T-helper 2 cell treated with Interferon-gamma antibody and Interleukin-4, amounts not matched to agents 5 μg/mL and 100 μg/mL, for 36 hours (primary cell): Measurements from ENCODE around the gene ADGRG1.
"Not testable (repeated sequence)": the region's sequence is repeated elsewhere in the genome, so short reads cannot be mapped to it uniquely, and the experiment has no call there.

Experiments used
- DNase-seq: peaks from one replicate; pipeline ENCODE4 v3.0.0; 2021; ENCODE audit warnings: low spot score
- H3K27ac Mint-ChIP-seq: one replicate; pipeline ENCODE4 v1.8.0; 2021; ENCODE audit warnings: mild to moderate bottlenecking, mixed read lengths
- H3K27me3 Mint-ChIP-seq: one replicate; pipeline ENCODE4 v1.8.0; 2021; ENCODE audit warnings: low read depth, mixed read lengths
- H3K36me3 Mint-ChIP-seq: one replicate; pipeline ENCODE4 v1.8.0; 2021; ENCODE audit warnings: low read depth, mixed read lengths
- H3K4me1 Mint-ChIP-seq: one replicate; pipeline ENCODE4 v1.8.0; 2021; ENCODE audit warnings: low read depth, mixed read lengths
- H3K4me3 Mint-ChIP-seq: one replicate; pipeline ENCODE4 v1.8.0; 2022; ENCODE audit warnings: mild to moderate bottlenecking, moderate library complexity, mixed read lengths
- H3K9me3 Mint-ChIP-seq: one replicate; pipeline ENCODE4 v1.8.0; 2021; ENCODE audit warnings: mixed read lengths

The ADGRG1 gene

DNA sequence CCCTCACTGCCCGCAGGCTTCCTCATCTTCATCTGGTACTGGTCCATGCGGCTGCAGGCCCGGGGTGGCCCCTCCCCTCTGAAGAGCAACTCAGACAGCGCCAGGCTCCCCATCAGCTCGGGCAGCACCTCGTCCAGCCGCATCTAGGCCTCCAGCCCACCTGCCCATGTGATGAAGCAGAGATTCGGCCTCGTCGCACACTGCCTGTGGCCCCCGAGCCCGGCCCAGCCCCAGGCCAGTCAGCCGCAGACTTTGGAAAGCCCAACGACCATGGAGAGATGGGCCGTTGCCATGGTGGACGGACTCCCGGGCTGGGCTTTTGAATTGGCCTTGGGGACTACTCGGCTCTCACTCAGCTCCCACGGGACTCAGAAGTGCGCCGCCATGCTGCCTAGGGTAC is 35.0 kb downstream of the ADGRG1 start:
- Mint-ChIP-seq H3K27ac (no peak overlapping the region), H3K9me3 (no peaks in the 10 kb centered on the region), H3K4me1 (no peaks in the 10 kb centered on the region), H3K36me3 (no peaks in the 10 kb centered on the region), H3K27me3 (no peaks in the 10 kb centered on the region), H3K4me3 (no peak overlapping the region)
- no peak for DNase-seq

DNA sequence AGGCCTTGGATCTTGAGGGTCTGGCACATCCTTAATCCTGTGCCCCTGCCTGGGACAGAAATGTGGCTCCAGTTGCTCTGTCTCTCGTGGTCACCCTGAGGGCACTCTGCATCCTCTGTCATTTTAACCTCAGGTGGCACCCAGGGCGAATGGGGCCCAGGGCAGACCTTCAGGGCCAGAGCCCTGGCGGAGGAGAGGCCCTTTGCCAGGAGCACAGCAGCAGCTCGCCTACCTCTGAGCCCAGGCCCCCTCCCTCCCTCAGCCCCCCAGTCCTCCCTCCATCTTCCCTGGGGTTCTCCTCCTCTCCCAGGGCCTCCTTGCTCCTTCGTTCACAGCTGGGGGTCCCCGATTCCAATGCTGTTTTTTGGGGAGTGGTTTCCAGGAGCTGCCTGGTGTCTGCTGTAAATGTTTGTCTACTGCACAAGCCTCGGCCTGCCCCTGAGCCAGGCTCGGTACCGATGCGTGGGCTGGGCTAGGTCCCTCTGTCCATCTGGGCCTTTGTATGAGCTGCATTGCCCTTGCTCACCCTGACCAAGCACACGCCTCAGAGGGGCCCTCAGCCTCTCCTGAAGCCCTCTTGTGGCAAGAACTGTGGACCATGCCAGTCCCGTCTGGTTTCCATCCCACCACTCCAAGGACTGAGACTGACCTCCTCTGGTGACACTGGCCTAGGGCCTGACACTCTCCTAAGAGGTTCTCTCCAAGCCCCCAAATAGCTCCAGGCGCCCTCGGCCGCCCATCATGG is 35.7 kb downstream of the ADGRG1 start:
- Mint-ChIP-seq H3K4me3 (no peak overlapping the region), H3K27me3 (no peaks in the 10 kb centered on the region), H3K4me1 (no peaks in the 10 kb centered on the region), H3K36me3 (no peaks in the 10 kb centered on the region), H3K27ac (no peak overlapping the region), H3K9me3 (no peaks in the 10 kb centered on the region)
- DNase-seq, result no peak

DNA sequence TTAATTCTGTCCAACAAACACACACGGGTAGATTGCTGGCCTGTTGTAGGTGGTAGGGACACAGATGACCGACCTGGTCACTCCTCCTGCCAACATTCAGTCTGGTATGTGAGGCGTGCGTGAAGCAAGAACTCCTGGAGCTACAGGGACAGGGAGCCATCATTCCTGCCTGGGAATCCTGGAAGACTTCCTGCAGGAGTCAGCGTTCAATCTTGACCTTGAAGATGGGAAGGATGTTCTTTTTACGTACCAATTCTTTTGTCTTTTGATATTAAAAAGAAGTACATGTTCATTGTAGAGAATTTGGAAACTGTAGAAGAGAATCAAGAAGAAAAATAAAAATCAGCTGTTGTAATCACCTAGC is 36.2 kb downstream of the ADGRG1 start:
- Mint-ChIP-seq H3K36me3 (no peaks in the 10 kb centered on the region), H3K4me3 (no peak overlapping the region), H3K4me1 (no peaks in the 10 kb centered on the region), H3K27me3 (no peaks in the 10 kb centered on the region), H3K27ac (no peak overlapping the region), H3K9me3 (no peaks in the 10 kb centered on the region)
- DNase-seq, result no peak

DNA sequence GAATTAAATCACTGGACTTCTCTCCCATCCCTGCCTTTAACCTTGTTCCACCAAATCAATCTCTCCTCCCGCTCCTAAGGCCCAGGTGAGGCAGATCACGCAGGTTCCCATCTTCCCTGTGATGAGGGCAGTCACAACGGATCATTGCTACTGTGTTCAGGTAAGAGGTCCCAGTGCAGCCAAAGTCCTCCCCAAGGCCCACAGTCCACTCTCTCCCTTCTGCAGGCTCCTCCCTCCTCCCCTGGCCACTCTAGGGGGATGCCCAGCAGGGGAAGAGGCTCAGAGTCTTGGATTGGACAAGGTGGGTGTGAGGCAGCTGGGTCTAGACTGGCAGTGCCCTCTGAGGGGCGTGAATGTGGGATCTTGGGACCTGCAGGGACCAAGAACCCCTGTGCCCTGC is 37.1 kb downstream of the ADGRG1 start:
- H3K36me3 Mint-ChIP-seq, result no peaks in the 10 kb centered on the region
- peaks cover 3% of the 10 kb centered on the region for H3K27me3 Mint-ChIP-seq
- no peak overlapping the region for H3K27ac Mint-ChIP-seq
- no peak overlapping the region for H3K4me3 Mint-ChIP-seq
- no peaks in the 10 kb centered on the region for H3K9me3 Mint-ChIP-seq
- no peak for DNase-seq
- no peaks in the 10 kb centered on the region for H3K4me1 Mint-ChIP-seq

DNA sequence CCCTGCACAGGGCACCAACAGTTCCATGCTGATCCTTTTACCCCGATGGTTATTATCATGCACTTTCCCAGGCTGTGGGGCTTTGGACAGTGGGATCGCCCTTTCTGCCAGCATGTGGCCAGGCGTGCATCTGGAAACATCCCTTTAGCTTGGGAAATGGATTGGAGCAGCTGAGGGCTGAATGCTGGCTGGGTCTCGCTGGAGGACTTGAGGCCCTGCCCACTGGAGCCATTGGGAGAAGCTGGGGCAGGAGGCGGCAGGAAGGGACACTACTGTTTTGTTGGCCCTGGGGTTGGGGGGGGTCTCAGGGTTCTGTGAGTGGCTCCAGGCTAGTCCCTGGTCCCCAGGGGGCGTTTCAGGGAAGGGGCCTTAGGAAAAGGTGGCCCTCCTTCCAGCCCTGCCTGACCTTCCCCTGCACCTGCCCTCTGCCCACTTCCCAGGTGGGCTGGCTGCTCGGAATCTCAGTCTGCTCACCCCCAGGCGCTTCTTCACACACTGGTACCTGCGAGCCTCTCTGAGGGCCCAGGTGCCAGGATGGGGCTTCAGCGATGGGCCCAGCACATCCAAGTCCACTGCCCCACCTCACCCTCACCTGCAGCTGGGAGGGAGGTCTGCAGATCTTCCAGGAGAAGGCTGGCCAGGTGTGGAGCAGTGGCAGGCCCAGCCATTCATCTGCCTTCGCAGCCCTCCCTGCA is 38.1 kb downstream of the ADGRG1 start:
- DNase-seq, result no peak
- Mint-ChIP-seq H3K4me3 (no peak overlapping the region), H3K36me3 (no peaks in the 10 kb centered on the region), H3K4me1 (no peaks in the 10 kb centered on the region), H3K27me3 (peaks cover 9% of the 10 kb centered on the region), H3K9me3 (no peaks in the 10 kb centered on the region), H3K27ac (no peak overlapping the region)

DNA sequence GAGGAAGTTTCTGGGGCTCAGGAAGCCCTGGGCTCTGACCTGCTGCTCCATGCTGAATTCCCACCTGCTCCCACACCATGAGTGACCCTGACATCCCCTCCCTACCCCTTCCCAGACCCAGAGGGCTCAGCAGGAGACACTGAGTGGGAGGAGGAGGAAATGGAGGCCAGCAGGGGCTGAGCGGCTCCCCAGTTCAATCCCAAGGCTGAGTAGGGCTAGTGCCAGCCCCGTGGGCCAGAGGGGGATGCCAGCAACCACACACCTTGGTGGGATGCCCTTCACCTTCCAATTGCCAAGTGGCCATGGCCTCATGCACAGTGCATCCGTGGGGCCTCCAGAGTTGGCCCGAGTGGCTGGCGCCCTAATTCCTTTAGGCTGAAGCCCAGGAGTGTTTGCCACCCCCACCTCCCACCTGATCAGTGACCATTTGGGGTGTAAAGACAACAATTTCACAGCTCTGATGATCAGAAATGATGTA is 38.7 kb downstream of the ADGRG1 start:
- H3K9me3 Mint-ChIP-seq, result no peaks in the 10 kb centered on the region
- H3K27me3 Mint-ChIP-seq, result peaks cover 12% of the 10 kb centered on the region
- no peaks in the 10 kb centered on the region for H3K4me1 Mint-ChIP-seq
- DNase-seq, result no peak
- no peak overlapping the region for H3K27ac Mint-ChIP-seq
- H3K4me3 Mint-ChIP-seq, result no peak overlapping the region
- H3K36me3 Mint-ChIP-seq, result no peaks in the 10 kb centered on the region

DNA sequence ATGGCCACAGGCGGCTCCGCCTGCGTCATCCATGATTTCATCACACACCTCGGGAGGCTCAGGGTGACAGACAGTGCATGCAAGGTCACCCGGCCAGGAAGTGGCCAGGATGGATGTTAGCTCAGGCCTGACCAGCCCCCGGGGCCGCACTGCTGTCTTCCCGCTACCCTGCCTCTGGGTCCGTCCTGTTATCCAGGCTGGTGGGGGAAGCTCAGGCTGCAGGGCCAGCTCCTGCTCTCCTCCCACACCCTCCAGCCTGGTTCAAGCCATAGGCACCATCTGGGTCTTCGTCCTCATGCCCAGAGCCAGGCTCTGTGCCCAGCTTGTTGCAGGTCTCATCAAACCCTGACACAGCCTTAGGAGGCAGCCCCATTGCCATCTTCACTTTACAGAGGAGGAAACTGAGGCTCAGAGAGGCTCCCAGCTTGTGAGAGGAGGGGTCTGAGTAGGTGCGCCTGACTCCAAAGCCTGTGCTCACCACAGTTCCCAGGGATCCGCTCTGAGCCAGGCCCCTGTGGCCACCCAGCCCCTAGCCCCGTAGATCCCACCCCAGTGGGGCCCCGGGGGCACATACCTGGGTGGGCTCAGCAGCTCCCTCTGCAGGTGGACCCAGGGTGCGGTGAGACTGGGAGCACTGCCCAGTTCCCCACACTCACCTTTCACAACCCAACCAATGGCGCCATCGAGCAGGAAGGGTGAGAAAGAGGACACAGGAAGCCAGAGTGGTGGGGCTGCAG is 39.3 kb downstream of the ADGRG1 start:
- Mint-ChIP-seq H3K4me1 (no peaks in the 10 kb centered on the region), H3K36me3 (no peaks in the 10 kb centered on the region), H3K27ac (no peak overlapping the region), H3K27me3 (peaks cover 14% of the 10 kb centered on the region), H3K9me3 (no peaks in the 10 kb centered on the region), H3K4me3 (no peak overlapping the region)
- no peak for DNase-seq

DNA sequence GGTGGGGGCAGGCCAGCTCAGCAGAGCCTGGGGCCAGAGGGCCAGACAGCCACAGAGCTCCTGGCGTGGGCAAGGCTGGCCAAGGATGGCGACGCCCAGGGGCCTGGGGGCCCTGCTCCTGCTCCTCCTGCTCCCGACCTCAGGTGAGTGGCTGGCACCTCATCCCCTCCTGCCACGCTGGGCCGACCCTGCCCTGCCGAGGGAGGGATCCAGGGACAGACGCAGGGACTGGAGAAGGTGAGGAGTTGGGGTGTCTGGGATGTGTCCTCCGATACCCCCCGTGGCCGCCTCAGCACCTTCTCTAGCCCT is 39.8 kb downstream of the ADGRG1 start, which contains the start of gene ADGRG3:
Gene ADGRG3 (plus strand): TSS at position 44 of the 309 bp plus-strand sequence. CDS start 42 bp downstream, at position 86.
- Mint-ChIP-seq H3K9me3 (no peaks in the 10 kb centered on the region), H3K4me1 (no peaks in the 10 kb centered on the region), H3K27ac (no peak within 1 kb of the TSS), H3K36me3 (no peaks in the 10 kb centered on the region), H3K27me3 (peaks cover 18% of the 10 kb centered on the region), H3K4me3 (no peak within 1 kb of the TSS)
- no peak for DNase-seq

DNA sequence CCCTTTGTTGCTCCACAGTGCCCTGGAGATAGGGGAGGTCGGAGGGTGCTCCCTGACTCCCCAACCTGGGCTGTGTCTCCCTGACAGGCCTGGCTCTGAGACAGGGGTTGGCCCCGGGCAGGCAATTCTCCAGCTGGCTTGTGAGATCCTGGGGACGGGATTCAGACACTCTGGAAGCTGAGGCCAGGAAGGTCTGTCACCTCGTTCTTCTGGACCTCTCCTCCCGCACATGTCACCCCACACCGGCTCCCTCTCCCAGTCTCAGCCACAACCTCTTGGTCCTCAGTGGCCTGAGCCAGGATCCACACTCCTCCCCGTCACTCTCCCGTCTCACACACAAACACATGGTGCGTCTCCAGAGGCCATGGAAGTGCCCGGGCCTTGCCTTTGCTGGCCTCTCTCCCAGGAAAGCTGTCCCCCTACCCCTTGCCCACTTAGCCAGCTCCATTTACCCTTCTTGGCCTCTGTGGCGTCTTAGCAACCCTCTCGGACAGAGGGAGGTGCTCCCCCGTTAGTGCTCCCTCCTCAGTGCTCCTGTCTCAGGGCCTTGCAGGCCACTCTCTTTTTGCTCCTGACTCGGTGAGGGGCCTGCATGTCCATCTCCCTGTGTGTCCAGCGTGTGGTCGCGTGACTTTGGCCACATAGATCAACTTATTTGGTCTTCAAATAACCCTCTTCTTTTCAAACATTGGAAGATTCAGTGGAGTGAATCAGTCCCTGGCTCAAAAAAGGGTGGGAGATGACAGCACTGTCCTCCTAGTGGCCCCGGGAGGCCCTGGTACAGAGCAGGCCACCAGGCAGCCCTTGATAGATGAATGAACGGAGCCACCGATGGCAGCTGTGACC is 40.4 kb downstream of the ADGRG1 start:
- H3K4me3 Mint-ChIP-seq, result no peak overlapping the region
- peaks cover 22% of the 10 kb centered on the region for H3K27me3 Mint-ChIP-seq
- no peaks in the 10 kb centered on the region for H3K36me3 Mint-ChIP-seq
- H3K9me3 Mint-ChIP-seq, result no peaks in the 10 kb centered on the region
- H3K27ac Mint-ChIP-seq, result no peak overlapping the region
- DNase-seq, result no peak
- H3K4me1 Mint-ChIP-seq, result no peaks in the 10 kb centered on the region

DNA sequence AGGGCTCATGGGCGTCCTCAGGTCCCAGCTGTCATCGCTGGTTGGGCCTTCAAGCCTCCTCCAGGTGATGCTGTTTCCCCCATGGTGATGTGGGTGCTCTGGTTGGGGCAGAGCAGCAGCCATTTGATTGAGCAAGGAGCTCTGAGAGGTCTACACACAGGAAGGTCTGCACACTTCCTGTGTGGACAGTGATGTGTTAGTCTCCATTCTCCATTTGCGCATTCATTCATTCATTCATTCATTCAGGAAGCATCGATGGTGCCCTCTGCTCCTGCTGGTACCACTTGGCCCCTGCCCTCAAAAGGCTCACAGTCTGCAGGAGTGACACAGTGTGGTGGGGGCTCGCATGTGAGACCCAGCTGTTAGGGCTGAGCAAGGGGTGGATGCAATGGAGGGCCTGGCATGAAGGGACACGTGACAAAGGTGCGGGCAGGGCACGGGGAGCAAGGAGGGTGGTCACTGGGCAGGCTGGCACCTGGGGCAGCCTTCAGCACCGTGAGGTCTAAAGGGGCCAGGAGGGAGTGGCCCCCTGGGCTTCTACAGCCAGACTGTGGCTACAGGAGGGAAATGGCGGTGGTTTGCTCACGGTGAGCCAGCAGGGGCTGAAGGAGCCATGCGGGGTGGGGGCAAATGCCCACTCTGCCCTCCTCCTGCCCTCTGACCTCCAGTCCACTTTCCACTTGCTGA is 41.2 kb downstream of the ADGRG1 start:
- Mint-ChIP-seq H3K36me3 (no peaks in the 10 kb centered on the region), H3K4me1 (no peaks in the 10 kb centered on the region), H3K27ac (no peak overlapping the region), H3K9me3 (no peaks in the 10 kb centered on the region), H3K27me3 (peaks cover 24% of the 10 kb centered on the region), H3K4me3 (no peak overlapping the region)
- DNase-seq, result no peak

DNA sequence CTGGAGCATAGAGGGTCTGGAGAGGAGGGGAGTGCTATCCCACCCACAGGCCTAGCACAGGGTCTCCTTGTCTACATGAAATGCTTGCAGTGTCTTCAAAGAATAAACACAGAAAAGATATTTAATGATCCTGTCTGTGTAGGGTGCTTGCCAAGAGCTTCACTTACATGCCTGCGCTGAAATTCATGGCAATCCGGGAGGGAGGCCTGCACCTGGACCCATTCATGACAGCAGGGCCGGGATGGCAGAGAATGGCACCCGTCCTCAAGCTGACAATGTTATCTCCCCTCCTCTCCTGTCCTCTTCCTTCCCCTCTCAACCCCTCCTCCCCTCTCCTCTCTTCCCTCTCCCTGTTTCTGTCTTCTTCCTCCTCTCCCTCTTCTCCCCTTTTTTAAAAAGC is 41.8 kb downstream of the ADGRG1 start:
- Mint-ChIP-seq H3K4me1 (no peaks in the 10 kb centered on the region), H3K27me3 (peaks cover 24% of the 10 kb centered on the region), H3K36me3 (no peaks in the 10 kb centered on the region), H3K9me3 (no peaks in the 10 kb centered on the region), H3K27ac (no peak overlapping the region), H3K4me3 (no peak overlapping the region)
- DNase-seq, result no peak

DNA sequence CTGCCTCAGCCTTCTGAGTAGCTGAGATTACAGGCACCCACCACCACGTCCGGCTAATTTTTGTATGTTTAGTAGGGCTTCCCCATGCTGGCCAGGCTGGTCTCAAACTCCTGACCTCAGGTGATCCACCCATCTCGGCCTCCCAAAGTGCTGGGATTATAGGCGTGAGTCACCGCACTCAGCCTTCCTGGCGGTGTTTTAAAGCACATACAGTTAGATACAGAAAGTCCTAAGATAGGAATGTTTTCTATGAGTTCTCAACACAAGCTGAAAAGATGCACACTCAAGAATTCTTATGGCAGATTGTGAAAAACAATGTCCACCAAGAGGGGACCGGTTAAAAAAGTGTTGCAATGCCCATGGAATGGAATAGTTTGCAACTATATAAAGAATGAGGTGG is 43.0 kb downstream of the ADGRG1 start:
- not testable (repeated sequence) for H3K27ac Mint-ChIP-seq, H3K4me3 Mint-ChIP-seq, H3K4me1 Mint-ChIP-seq, H3K36me3 Mint-ChIP-seq, H3K9me3 Mint-ChIP-seq, DNase-seq
- peaks cover 24% of the 10 kb centered on the region for H3K27me3 Mint-ChIP-seq

DNA sequence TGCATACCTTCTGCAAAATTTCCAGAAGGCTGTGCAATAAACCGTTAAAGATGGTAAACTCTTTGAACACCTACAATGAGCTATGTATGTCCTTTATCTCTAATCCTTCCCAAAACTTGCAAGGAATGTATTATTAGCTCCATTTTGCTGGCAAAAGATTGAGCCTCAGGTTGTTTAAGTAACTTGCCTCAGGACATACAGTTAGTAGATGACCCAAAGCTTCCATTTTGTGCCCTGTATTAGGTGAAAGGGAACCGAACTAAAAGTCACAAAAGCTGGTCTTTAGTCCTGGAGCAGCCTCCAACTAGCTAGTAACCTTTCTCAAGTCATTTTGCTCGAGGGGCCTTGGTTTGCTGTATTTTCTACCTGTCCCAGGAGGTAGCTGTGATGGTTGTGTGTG is 44.0 kb downstream of the ADGRG1 start:
- Mint-ChIP-seq H3K27ac (no peak overlapping the region), H3K27me3 (peaks cover 28% of the 10 kb centered on the region), H3K4me3 (no peak overlapping the region), H3K9me3 (no peaks in the 10 kb centered on the region), H3K4me1 (no peaks in the 10 kb centered on the region), H3K36me3 (no peaks in the 10 kb centered on the region)
- no peak for DNase-seq
